NCI-H2081 (cell line): ENCODE measurements around the gene MAGIX.
"Not testable (repeated sequence)": the region's sequence is repeated elsewhere in the genome, so short reads cannot be mapped to it uniquely, and the experiment has no call there.

Experiments used
- DNase-seq, 2 experiments: peaks; one replicate each; lab custom pipeline; 2025; lab: John Stamatoyannopoulos, UW

The MAGIX gene

GRCh38 chrX:49161632-49162031 lies 926 bp upstream of the MAGIX start:
- DNase-seq: no peak

GRCh38 chrX:49163555-49164419 lies 1.2 kb downstream of the MAGIX start:
- peak; percentile 74 to 75 for DNase-seq

- DNase-seq: no peak
Measured at GRCh38 chrX:49164589-49165360, 2.2 kb downstream of the MAGIX start.

- no peak for DNase-seq
Measured at GRCh38 chrX:49165901-49166881, 3.6 kb downstream of the MAGIX start.

- no peak for DNase-seq
Measured at GRCh38 chrX:49166914-49167739, 4.6 kb downstream of the MAGIX start.

- DNase-seq: no peak
Measured at GRCh38 chrX:49167740-49168108, 5.2 kb downstream of the MAGIX start.

GRCh38 chrX:49171752-49172279 lies 9.3 kb downstream of the MAGIX start, which contains the start of gene PLP2:
Gene PLP2 (plus strand): TSS chrX:49171898. CDS start chrX:49172001, 103 bp downstream.
- peak; percentile 40 to 60 for DNase-seq

- DNase-seq: peak; percentile 68 to 78
Measured at GRCh38 chrX:49172280-49172780, 9.8 kb downstream of the MAGIX start.

GRCh38 chrX:49173544-49173943 lies 11.0 kb downstream of the MAGIX start:
- DNase-seq: not testable (repeated sequence)

- no peak for DNase-seq
Measured at GRCh38 chrX:49174723-49175122, 12.2 kb downstream of the MAGIX start.

GRCh38 chrX:49175435-49176274 lies 13.1 kb downstream of the MAGIX start:
- no peak for DNase-seq

GRCh38 chrX:49176421-49177326 lies 14.1 kb downstream of the MAGIX start:
- no peak for DNase-seq

- DNase-seq: no peak
Measured at GRCh38 chrX:49177338-49177833, 14.8 kb downstream of the MAGIX start.

GRCh38 chrX:49177873-49178480 lies 15.4 kb downstream of the MAGIX start:
- no peak for DNase-seq

- DNase-seq: no peak
Measured at GRCh38 chrX:49178537-49178936, 16.0 kb downstream of the MAGIX start.

GRCh38 chrX:49179358-49179757 lies 16.8 kb downstream of the MAGIX start:
- DNase-seq: no peak

- no peak for DNase-seq
Measured at GRCh38 chrX:49183701-49184281, 21.2 kb downstream of the MAGIX start.
